ENCODE measurements around the gene RAB27A.

GRCh38 chr15:55268176-55268695 is 21.4 kb downstream of the RAB27A start:
- TF ChIP-seq EZH2 (IDR thresholded peaks at IDR 0.05; ENCODE audit: low read length, unreplicated experiment) (no peak), CTCF (conservative IDR thresholded peaks at IDR 0.05; ENCODE audit: low read depth, low read length) (no peak), EZH2phosphoT487 (IDR thresholded peaks at IDR 0.05; ENCODE audit: borderline replicate concordance, low read length) (no peak)

All from PC-3 (cell line).